ENCODE measurements around the gene PDE1A. TPM values are rescaled to one million over a fixed set of nuclear protein-coding genes. Genes with fewer than 3 reads are reported as not detected.

The PDE1A gene
- total and polyA plus RNA-seq, 2 of the 4 experiments (the other 2 are of a cell fraction), result 0.24 to 0.90 TPM

- Histone ChIP-seq H3K9me3 (ENCODE audit: control insufficient read depth, insufficient read depth, low read length) (no peaks in the 10 kb centered on the region), H3K4me3 (ENCODE audit: insufficient read depth, low read depth, low read length) (no peak overlapping the region), H4K5ac (ENCODE audit: low read depth, low read length) (no peak overlapping the region), H4K8ac (ENCODE audit: low read depth in 2 of 2, low read length in 2 of 2) (no peak overlapping the region), H4K20me1 (ENCODE audit: insufficient read depth, low read length) (no peaks in the 10 kb centered on the region), H3K27ac (ENCODE audit: insufficient read depth, low read length) (no peak overlapping the region), H2BK20ac (ENCODE audit: low read depth, low read length) (no peak overlapping the region), H3K4ac (ENCODE audit: low read depth, low read length) (no peak overlapping the region), H3K14ac (replicated peaks; ENCODE audit: low read depth, low read length) (no peak overlapping the region), H2BK5ac (ENCODE audit: low read depth, low read length, poor library complexity, severe bottlenecking) (no peak overlapping the region), H3K4me2 (ENCODE audit: low read depth, low read length) (no peak overlapping the region), H2BK15ac (ENCODE audit: low read depth, low read length) (no peak overlapping the region), H3K36me3 (ENCODE audit: control insufficient read depth, insufficient read depth, low read length) (no peaks in the 10 kb centered on the region), H3K23ac (ENCODE audit: low read depth, low read length) (no peak overlapping the region), H3K79me1 (ENCODE audit: low read depth in 1 of 2, low read length in 2 of 2) (no peaks in the 10 kb centered on the region), H2AK5ac (ENCODE audit: low read depth, low read length) (no peak overlapping the region), H3K9ac (ENCODE audit: low read depth, low read length) (no peak overlapping the region), H4K91ac (ENCODE audit: insufficient read depth, low read depth, low read length) (no peak overlapping the region), H2AFZ (replicated peaks; ENCODE audit: low read length, poor library complexity) (no peak overlapping the region), H2BK120ac (ENCODE audit: low read depth, low read length) (no peak overlapping the region), H3K9me1 (ENCODE audit: insufficient read depth, low read length) (no peaks in the 10 kb centered on the region), H2AK9ac (replicated peaks; ENCODE audit: low read depth, low read length, poor library complexity) (no peak overlapping the region), H3K18ac (ENCODE audit: low read depth, low read length) (no peak overlapping the region), H3K56ac (ENCODE audit: extremely low read depth, insufficient read depth, low read length) (no peak overlapping the region), H3K27me3 (ENCODE audit: control insufficient read depth, insufficient read depth, low read length) (no peaks in the 10 kb centered on the region), H3K4me1 (ENCODE audit: control insufficient read depth, insufficient read depth, low read length) (no peaks in the 10 kb centered on the region)
- in situ Hi-C loops (cut with MboI; ENCODE audit: low sequenced_read_pairs), result loop anchor here (25.0 kb wide), 1 partner anchor 998 kb away; no protein-coding TSS in a partner anchor
- POLR2A ChIA-PET (ENCODE audit: unreplicated experiment), result no interaction called here
- intact Hi-C loops (cut with micrococcal nuclease), result no loop called here
- CTCF ChIA-PET, result no interaction called here
- no peak for DNase-seq
- TF ChIP-seq USF2 (IDR thresholded peaks at IDR 0.05; ENCODE audit: low read depth, low read length), result no peak
- TF ChIP-seq POLR2A (IDR thresholded peaks at IDR 0.05; ENCODE audit: low read depth, low read length), result no peak
- no peak for TF ChIP-seq RFX5 (IDR thresholded peaks at IDR 0.05; ENCODE audit: low read depth, low read length)
- no peak for TF ChIP-seq ELK1 (IDR thresholded peaks at IDR 0.05; ENCODE audit: borderline replicate concordance, low read depth, low read length)
- TF ChIP-seq SMC3 (IDR thresholded peaks at IDR 0.05; ENCODE audit: low read depth, low read length), result no peak
- TF ChIP-seq NFE2L2 (IDR thresholded peaks at IDR 0.05; ENCODE audit: low read depth, low read length), result no peak
- no peak for TF ChIP-seq CHD1 (IDR thresholded peaks at IDR 0.05; ENCODE audit: low read depth, low read length)
- ATAC-seq (ENCODE audit: low read depth), result no peak
- no TSS peak for BruUV-seq (replicated peaks)
- no CpG with 5 or more reads among the region's 1 CpG for WGBS, 2 experiments (ENCODE audit: extremely low coverage in 2 of 2, insufficient read length in 1 of 2)
- dilution Hi-C loops (cut with HindIII; ENCODE audit: low sequenced_read_pairs, unreplicated experiment), result no loop called here
Measured at GRCh38 chr2:182110347-182110746, 316.5 kb downstream of the PDE1A start.
